ENCODE data around the gene RGS14.

The RGS14 gene

DNA sequence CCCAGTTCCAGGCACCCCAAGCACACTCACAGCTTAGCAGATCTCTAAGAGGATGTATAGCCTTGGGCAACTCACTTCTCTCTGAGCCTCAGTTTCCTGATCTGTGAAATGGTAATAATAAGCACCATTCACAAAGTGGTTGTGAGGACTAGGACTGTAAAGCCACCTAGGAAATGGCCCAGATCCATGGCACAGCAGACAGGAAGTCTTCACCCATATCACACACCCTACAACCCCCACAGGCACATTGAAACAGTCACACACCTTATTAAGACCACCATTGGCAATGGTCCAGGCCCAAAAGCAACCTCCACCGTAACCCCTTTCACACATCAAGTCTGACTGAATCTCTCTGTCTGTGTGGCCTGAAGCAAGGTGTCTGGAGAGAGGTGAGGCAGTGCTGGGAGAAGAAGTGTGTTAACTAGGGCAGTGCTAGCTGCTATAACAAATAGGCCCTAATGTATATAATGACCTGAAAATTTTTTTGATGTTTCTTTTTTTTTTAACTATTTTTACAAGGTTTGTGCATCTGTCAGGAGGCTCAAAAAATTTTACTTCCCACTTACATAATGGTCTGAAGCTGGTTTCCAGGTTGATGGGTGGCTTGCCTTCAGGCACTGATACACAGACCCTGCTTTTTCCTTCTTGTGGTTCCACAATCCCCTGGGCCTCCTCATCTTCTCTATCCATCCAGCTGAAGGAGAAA is 2.4 kb upstream of the RGS14 start:
- Histone ChIP-seq H3K4me3 (ENCODE audit: low read depth, low read length) (no peak overlapping the region), H3K9me3 (ENCODE audit: severe bottlenecking) (no peaks in the 10 kb centered on the region), H3K36me3 (no peaks in the 10 kb centered on the region), H3K27me3 (ENCODE audit: insufficient read depth, low read depth, severe bottlenecking) (no peaks in the 10 kb centered on the region), H3K27ac (no peak overlapping the region)
- TF ChIP-seq, protein P1, sequence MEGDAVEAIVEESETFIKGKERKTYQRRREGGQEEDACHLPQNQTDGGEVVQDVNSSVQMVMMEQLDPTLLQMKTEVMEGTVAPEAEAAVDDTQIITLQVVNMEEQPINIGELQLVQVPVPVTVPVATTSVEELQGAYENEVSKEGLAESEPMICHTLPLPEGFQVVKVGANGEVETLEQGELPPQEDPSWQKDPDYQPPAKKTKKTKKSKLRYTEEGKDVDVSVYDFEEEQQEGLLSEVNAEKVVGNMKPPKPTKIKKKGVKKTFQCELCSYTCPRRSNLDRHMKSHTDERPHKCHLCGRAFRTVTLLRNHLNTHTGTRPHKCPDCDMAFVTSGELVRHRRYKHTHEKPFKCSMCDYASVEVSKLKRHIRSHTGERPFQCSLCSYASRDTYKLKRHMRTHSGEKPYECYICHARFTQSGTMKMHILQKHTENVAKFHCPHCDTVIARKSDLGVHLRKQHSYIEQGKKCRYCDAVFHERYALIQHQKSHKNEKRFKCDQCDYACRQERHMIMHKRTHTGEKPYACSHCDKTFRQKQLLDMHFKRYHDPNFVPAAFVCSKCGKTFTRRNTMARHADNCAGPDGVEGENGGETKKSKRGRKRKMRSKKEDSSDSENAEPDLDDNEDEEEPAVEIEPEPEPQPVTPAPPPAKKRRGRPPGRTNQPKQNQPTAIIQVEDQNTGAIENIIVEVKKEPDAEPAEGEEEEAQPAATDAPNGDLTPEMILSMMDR (IDR thresholded peaks at IDR 0.05; ENCODE audit: low read depth, low read length), result no peak
- DNase-seq, result no peak

- Histone ChIP-seq H3K27ac (no peak overlapping the region), H3K9me3 (ENCODE audit: severe bottlenecking) (no peaks in the 10 kb centered on the region), H3K27me3 (ENCODE audit: insufficient read depth, low read depth, severe bottlenecking) (no peaks in the 10 kb centered on the region), H3K4me3 (ENCODE audit: low read depth, low read length) (no peak overlapping the region), H3K36me3 (no peaks in the 10 kb centered on the region)
- TF ChIP-seq, protein P1 (IDR thresholded peaks at IDR 0.05; ENCODE audit: low read depth, low read length), result no peak
- DNase-seq, result no peak
Observed at GRCh38 chr5:177355868-177356168, 1.9 kb upstream of the RGS14 start.

DNA sequence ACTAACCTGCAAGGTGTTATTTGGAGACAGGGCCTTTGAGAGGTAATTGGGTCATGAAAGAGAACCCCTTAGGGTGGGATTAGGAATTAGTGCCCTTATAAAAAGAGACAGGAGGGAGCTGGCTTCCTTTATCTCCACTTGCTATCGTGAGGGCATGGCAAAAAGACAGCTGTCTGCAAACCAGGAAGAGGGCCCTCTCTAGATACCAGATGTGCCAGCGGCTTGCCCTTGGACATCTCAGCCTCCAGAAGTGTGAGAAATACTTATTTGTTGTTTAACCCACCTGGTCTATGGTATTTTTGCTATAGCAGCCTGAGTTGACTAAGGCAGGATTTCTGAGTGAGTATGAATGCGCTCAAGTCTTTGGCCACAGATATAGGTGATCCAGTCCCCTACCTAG is 978 bp upstream of the RGS14 start:
- TF ChIP-seq, protein P1 (IDR thresholded peaks at IDR 0.05; ENCODE audit: low read depth, low read length), result no peak
- no peaks in the 10 kb centered on the region for H3K27me3 ChIP-seq (ENCODE audit: insufficient read depth, low read depth, severe bottlenecking)
- no peaks in the 10 kb centered on the region for H3K9me3 ChIP-seq (ENCODE audit: severe bottlenecking)
- no peak overlapping the region for H3K27ac ChIP-seq
- DNase-seq, result no peak
- H3K4me3 ChIP-seq (ENCODE audit: low read depth, low read length), result no peak overlapping the region
- no peaks in the 10 kb centered on the region for H3K36me3 ChIP-seq

DNA sequence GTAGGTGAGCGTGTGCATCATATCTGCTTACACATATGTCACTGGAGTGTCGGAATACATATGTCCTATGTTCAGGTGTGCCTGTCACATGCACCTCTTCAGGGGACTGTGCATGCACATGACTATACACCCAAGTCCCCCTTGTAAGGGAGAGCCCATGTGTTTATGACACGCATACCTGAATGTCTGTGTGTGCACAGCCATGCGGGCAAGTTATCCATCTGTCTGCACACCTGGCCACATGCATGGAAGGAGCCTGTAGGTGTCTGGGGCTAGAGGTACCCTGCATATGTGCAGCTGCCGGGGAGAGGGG is 622 bp upstream of the RGS14 start:
- H3K9me3 ChIP-seq (ENCODE audit: severe bottlenecking), result no peaks in the 10 kb centered on the region
- TF ChIP-seq, protein P1 (IDR thresholded peaks at IDR 0.05; ENCODE audit: low read depth, low read length), result no peak
- no peaks in the 10 kb centered on the region for H3K36me3 ChIP-seq
- no peak overlapping the region for H3K4me3 ChIP-seq (ENCODE audit: low read depth, low read length)
- no peak overlapping the region for H3K27ac ChIP-seq
- DNase-seq, result no peak
- no peaks in the 10 kb centered on the region for H3K27me3 ChIP-seq (ENCODE audit: insufficient read depth, low read depth, severe bottlenecking)

DNA sequence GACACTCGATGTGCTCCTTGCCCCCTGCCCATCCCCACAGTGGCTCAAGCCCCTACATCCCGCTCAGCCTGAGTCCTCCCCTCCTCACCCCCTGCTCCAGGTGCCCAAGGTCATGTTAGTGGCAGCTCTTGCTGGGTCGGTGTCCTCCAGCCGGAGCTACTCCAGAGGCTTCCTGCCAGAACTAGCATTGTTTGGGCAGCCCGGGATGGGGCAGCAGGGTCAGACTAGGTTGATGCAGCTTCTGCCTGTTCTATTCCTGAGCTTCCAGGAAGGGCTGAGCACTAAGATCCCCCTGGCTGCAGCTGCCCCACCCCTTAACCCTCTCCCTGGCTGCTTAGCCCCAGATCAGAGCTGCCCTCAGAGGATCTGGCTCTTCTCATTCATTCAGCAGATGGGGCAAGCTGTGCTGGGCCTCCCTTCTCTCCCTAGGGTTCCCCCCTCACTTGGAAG is 671 bp downstream of the RGS14 start:
- Histone ChIP-seq H3K4me3 (ENCODE audit: low read depth, low read length) (no peak overlapping the region), H3K27me3 (ENCODE audit: insufficient read depth, low read depth, severe bottlenecking) (no peaks in the 10 kb centered on the region), H3K27ac (no peak overlapping the region), H3K9me3 (ENCODE audit: severe bottlenecking) (no peaks in the 10 kb centered on the region), H3K36me3 (no peaks in the 10 kb centered on the region)
- TF ChIP-seq, protein P1 (IDR thresholded peaks at IDR 0.05; ENCODE audit: low read depth, low read length), result no peak
- peak; percentile 59 for DNase-seq

GRCh38 chr5:177359451-177359851 is 1.7 kb downstream of the RGS14 start:
- H3K4me3 ChIP-seq (ENCODE audit: low read depth, low read length), result no peak overlapping the region

More at GRCh38 chr5:177359451-177359851, 1.7 kb downstream of the RGS14 start:
- DNase-seq, result no peak
- H3K9me3 ChIP-seq (ENCODE audit: severe bottlenecking), result no peaks in the 10 kb centered on the region
- H3K27me3 ChIP-seq (ENCODE audit: insufficient read depth, low read depth, severe bottlenecking), result no peaks in the 10 kb centered on the region
- TF ChIP-seq, protein P1 (IDR thresholded peaks at IDR 0.05; ENCODE audit: low read depth, low read length), result no peak
- H3K27ac ChIP-seq, result no peak overlapping the region
- no peaks in the 10 kb centered on the region for H3K36me3 ChIP-seq
